Measurements from ENCODE around the gene C17orf113. TPM values are rescaled to one million over a fixed set of nuclear protein-coding genes. Genes with fewer than 3 reads are reported as not detected.
A peak's percentile ranks its signal among the peaks of the same experiment; 100 is the strongest.

C17orf113 gene
- total and polyA plus RNA-seq, 2 of the 13 experiments (the other 11 are each of a cell fraction or from before 2014, with no cell fraction given): 0.87 to 1.1 TPM

DNA sequence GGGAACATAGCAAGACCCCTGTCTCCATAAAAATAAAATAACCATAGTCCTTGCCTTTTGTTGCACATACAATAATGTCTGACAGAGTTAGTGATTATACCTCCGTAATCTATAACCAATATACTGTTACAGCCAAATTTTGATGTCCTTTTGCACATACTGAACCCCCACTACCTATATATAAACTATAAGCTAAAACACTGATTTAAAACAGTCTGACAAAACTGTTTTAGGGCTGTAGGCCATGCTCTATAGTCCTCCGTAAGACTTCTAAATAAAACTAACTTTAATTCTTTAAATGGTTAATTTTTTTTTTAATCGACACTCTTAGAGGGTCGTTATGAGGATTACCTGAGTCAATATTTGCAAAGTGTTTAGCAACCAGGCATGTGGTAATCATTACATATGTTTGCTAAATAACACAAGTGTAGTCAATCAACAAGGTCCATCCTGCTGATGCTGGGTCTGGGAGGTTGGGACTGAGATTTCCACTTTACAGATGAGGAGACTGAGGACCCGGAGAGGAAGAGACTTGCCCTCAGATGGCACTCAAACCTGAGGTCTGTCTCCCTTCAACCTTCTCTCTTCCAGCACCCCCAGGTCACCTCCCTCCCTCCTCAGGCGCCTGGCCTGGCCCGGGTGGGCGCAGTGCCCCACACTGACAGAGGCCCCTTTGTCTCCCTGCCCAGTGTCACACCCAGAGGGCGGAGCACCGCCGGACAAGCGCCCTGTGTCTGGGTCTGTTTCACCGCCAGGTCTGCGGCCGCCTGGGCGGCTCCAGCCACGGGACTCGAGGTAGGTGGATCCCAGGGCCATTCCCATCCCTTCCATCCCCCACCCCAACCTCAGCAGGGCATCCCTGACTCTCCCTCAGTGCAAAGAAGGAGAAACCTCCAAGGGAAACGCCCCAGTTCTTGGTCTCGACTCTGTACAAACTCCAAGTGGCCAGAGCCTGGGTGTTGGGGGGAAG, 37.6 kb upstream of the C17orf113 start (continued):
- TF ChIP-seq, protein P1, sequence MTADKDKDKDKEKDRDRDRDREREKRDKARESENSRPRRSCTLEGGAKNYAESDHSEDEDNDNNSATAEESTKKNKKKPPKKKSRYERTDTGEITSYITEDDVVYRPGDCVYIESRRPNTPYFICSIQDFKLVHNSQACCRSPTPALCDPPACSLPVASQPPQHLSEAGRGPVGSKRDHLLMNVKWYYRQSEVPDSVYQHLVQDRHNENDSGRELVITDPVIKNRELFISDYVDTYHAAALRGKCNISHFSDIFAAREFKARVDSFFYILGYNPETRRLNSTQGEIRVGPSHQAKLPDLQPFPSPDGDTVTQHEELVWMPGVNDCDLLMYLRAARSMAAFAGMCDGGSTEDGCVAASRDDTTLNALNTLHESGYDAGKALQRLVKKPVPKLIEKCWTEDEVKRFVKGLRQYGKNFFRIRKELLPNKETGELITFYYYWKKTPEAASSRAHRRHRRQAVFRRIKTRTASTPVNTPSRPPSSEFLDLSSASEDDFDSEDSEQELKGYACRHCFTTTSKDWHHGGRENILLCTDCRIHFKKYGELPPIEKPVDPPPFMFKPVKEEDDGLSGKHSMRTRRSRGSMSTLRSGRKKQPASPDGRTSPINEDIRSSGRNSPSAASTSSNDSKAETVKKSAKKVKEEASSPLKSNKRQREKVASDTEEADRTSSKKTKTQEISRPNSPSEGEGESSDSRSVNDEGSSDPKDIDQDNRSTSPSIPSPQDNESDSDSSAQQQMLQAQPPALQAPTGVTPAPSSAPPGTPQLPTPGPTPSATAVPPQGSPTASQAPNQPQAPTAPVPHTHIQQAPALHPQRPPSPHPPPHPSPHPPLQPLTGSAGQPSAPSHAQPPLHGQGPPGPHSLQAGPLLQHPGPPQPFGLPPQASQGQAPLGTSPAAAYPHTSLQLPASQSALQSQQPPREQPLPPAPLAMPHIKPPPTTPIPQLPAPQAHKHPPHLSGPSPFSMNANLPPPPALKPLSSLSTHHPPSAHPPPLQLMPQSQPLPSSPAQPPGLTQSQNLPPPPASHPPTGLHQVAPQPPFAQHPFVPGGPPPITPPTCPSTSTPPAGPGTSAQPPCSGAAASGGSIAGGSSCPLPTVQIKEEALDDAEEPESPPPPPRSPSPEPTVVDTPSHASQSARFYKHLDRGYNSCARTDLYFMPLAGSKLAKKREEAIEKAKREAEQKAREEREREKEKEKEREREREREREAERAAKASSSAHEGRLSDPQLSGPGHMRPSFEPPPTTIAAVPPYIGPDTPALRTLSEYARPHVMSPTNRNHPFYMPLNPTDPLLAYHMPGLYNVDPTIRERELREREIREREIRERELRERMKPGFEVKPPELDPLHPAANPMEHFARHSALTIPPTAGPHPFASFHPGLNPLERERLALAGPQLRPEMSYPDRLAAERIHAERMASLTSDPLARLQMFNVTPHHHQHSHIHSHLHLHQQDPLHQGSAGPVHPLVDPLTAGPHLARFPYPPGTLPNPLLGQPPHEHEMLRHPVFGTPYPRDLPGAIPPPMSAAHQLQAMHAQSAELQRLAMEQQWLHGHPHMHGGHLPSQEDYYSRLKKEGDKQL (CRISPR knock-in tag; IDR thresholded peaks at IDR 0.05; ENCODE audit: low read depth): no peak; the same call in none of the 2 replicates
- TF ChIP-seq KMT2B (CRISPR knock-in tag; IDR thresholded peaks at IDR 0.05) (no peak), CEBPB (IDR thresholded peaks at IDR 0.05; ENCODE audit: borderline replicate concordance, low read depth, low read length) (peak; percentile 95), FOXA3 (CRISPR knock-in tag; IDR thresholded peaks at IDR 0.05) (peak; percentile 94), BORCS8-MEF2B (CRISPR knock-in tag; IDR thresholded peaks at IDR 0.05) (0 out of 2 replicates have a peak, but pooled peaks have one; percentile 28), HNRNPL (IDR thresholded peaks at IDR 0.05; ENCODE audit: low read depth, low read length) (peak; percentile 85; the same call in 1 of the 2 replicates), ZBTB2 (CRISPR knock-in tag; IDR thresholded peaks at IDR 0.05; ENCODE audit: low read depth) (no peak), ZNF33B (CRISPR knock-in tag; IDR thresholded peaks at IDR 0.05) (no peak), SMAD9 (CRISPR knock-in tag; IDR thresholded peaks at IDR 0.05) (no peak), LRRFIP1 (CRISPR knock-in tag; conservative IDR thresholded peaks at IDR 0.05) (no peak), ZNF235 (CRISPR knock-in tag; IDR thresholded peaks at IDR 0.05; ENCODE audit: borderline replicate concordance) (no peak), MZF1 (CRISPR knock-in tag; IDR thresholded peaks at IDR 0.05; ENCODE audit: borderline replicate concordance) (no peak)
- TF ChIP-seq, protein P2, sequence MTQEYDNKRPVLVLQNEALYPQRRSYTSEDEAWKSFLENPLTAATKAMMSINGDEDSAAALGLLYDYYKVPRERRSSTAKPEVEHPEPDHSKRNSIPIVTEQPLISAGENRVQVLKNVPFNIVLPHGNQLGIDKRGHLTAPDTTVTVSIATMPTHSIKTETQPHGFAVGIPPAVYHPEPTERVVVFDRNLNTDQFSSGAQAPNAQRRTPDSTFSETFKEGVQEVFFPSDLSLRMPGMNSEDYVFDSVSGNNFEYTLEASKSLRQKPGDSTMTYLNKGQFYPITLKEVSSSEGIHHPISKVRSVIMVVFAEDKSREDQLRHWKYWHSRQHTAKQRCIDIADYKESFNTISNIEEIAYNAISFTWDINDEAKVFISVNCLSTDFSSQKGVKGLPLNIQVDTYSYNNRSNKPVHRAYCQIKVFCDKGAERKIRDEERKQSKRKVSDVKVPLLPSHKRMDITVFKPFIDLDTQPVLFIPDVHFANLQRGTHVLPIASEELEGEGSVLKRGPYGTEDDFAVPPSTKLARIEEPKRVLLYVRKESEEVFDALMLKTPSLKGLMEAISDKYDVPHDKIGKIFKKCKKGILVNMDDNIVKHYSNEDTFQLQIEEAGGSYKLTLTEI (CRISPR knock-in tag; conservative IDR thresholded peaks at IDR 0.05): no peak
- TF ChIP-seq, protein P3, sequence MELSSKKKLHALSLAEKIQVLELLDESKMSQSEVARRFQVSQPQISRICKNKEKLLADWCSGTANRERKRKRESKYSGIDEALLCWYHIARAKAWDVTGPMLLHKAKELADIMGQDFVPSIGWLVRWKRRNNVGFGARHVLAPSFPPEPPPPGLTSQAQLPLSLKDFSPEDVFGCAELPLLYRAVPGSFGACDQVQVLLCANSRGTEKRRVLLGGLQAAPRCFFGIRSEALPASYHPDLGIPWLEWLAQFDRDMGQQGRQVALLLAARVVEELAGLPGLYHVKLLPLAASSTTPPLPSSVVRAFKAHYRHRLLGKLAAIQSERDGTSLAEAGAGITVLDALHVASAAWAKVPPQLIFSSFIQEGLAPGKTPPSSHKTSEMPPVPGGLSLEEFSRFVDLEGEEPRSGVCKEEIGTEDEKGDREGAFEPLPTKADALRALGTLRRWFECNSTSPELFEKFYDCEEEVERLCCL (CRISPR knock-in tag; IDR thresholded peaks at IDR 0.05; ENCODE audit: borderline replicate concordance): no peak

Data from HepG2 (cell line).